WTC11 (cell line): ENCODE data around the gene PLXDC2. TPM values are rescaled to one million over a fixed set of nuclear protein-coding genes. Genes with fewer than 3 reads are reported as not detected.

Source experiments
- ATAC-seq: fragments of 200-7000 bp; cut with Tn5 transposase; 2 replicates; pipeline ENCODE4 v1.10.0; 2021; ENCODE audit warnings: mild to moderate bottlenecking, moderate library complexity
- CTCF ChIA-PET: fragments of 300-600 bp; sonication (Branson Sonifier 250); formaldehyde crosslinking; loops from one replicate; lab custom pipeline; 2021; ENCODE audit warnings: antibody characterized with exemption; lab: Charles Lee
- POLR2A ChIA-PET: fragments of 350-600 bp; sonication (Branson Sonifier 250); formaldehyde crosslinking; loops from one replicate; lab custom pipeline; 2021; ENCODE audit warnings: antibody characterized with exemption; lab: Charles Lee
- DNase-seq: peaks from one replicate; pipeline ENCODE4 v3.0.0; 2021; ENCODE audit warnings: low spot score
- H3K27ac Mint-ChIP-seq: 2 replicates; pipeline ENCODE4 v1.8.0; 2021; ENCODE audit warnings: mixed read lengths
- H3K27me3 Mint-ChIP-seq: 2 replicates; pipeline ENCODE4 v1.8.0; 2021; ENCODE audit warnings: low read depth, mild to moderate bottlenecking, moderate library complexity, mixed read lengths
- H3K36me3 Mint-ChIP-seq: 2 replicates; pipeline ENCODE4 v1.8.0; 2021; ENCODE audit warnings: mixed read lengths
- H3K4me1 Mint-ChIP-seq: 2 replicates; pipeline ENCODE4 v1.8.0; 2022; ENCODE audit warnings: mixed read lengths
- H3K4me3 Mint-ChIP-seq: 2 replicates; pipeline ENCODE4 v1.8.0; 2021; ENCODE audit warnings: mild to moderate bottlenecking, moderate library complexity, mixed read lengths
- H3K9me3 Mint-ChIP-seq: 2 replicates; pipeline ENCODE4 v1.8.0; 2021; ENCODE audit warnings: mixed read lengths
- ATF6 ChIP-seq: sonication (generic); formaldehyde crosslinking; IDR thresholded peaks from 2 replicates; pipeline ENCODE4 v1.8.1; 2023; ENCODE audit warnings: mild to moderate bottlenecking, missing genetic modification reagents
- CREM ChIP-seq: sonication (generic); formaldehyde crosslinking; IDR thresholded peaks from 2 replicates; pipeline ENCODE4 v1.8.1; 2022; ENCODE audit warnings: mild to moderate bottlenecking, missing genetic modification reagents, moderate library complexity
- ESRRA ChIP-seq: sonication (generic); formaldehyde crosslinking; IDR thresholded peaks from 2 replicates; pipeline ENCODE4 v1.8.1; 2022; ENCODE audit warnings: mild to moderate bottlenecking, missing genetic modification reagents, borderline replicate concordance
- FOXJ3 ChIP-seq: sonication (generic); formaldehyde crosslinking; IDR thresholded peaks from 2 replicates; pipeline ENCODE4 v1.9.0; 2021; ENCODE audit warnings: missing genetic modification reagents, mild to moderate bottlenecking, borderline replicate concordance
- FOXP1 ChIP-seq: sonication (generic); formaldehyde crosslinking; IDR thresholded peaks from 2 replicates; pipeline ENCODE4 v1.8.0; 2022; ENCODE audit warnings: missing genetic modification reagents, mild to moderate bottlenecking, moderate library complexity, borderline replicate concordance
- GRHL2 ChIP-seq: fragments of 250-450 bp; sonication (Bioruptor Pico); IDR thresholded peaks from 2 replicates; pipeline ENCODE4 v1.8.0; 2022; ENCODE audit warnings: mild to moderate bottlenecking, moderate library complexity; ENCODE audit not compliant: insufficient replicate concordance, severe bottlenecking
- MXD4 ChIP-seq: fragments of 250-450 bp; sonication (Bioruptor Pico); IDR thresholded peaks from 2 replicates; pipeline ENCODE4 v1.8.0; 2021; ENCODE audit warnings: mild to moderate bottlenecking, moderate library complexity, borderline replicate concordance
- SMAD3 ChIP-seq: sonication (generic); formaldehyde crosslinking; IDR thresholded peaks from 2 replicates; pipeline ENCODE4 v1.8.0; 2022; ENCODE audit warnings: missing genetic modification reagents, mild to moderate bottlenecking, borderline replicate concordance
- SP1 ChIP-seq: sonication (generic); formaldehyde crosslinking; conservative IDR thresholded peaks from 2 replicates; pipeline ENCODE4 v1.8.1; 2022; ENCODE audit warnings: missing genetic modification reagents
- ZNF219 ChIP-seq: sonication (generic); formaldehyde crosslinking; IDR thresholded peaks from 2 replicates; pipeline ENCODE4 v1.8.0; 2023; ENCODE audit warnings: missing genetic modification reagents, mild to moderate bottlenecking, borderline replicate concordance
- ZNF423 ChIP-seq: fragments of 250-450 bp; sonication (Bioruptor Pico); IDR thresholded peaks from 2 replicates; pipeline ENCODE4 v2.1.2; 2022; ENCODE audit warnings: mild to moderate bottlenecking, moderate library complexity
- ZSCAN18 ChIP-seq: fragments of 250-450 bp; sonication (Bioruptor Pico); IDR thresholded peaks from 2 replicates; pipeline ENCODE4 v2.1.2; 2022; ENCODE audit warnings: mild to moderate bottlenecking, moderate library complexity
- total RNA-seq: library from RNA; stranded (reverse); gene quantifications from 3 replicates; pipeline ENCODE4 v1.2.3, GENCODE V29; 2021
- TF ChIP-seq, protein P1 (sequence below): fragments of 250-450 bp; sonication (Bioruptor Pico); IDR thresholded peaks from 2 replicates; pipeline ENCODE4 v1.9.0; 2021; ENCODE audit warnings: mild to moderate bottlenecking
- TF ChIP-seq, protein P2 (sequence below): sonication (generic); formaldehyde crosslinking; IDR thresholded peaks from 2 replicates; pipeline ENCODE4 v1.8.0; 2022; ENCODE audit warnings: mild to moderate bottlenecking, missing genetic modification reagents
- TF ChIP-seq, protein P3 (sequence below): sonication (generic); formaldehyde crosslinking; conservative IDR thresholded peaks from 2 replicates; pipeline ENCODE4 v1.8.1; 2022; ENCODE audit warnings: mild to moderate bottlenecking, missing genetic modification reagents
- TF ChIP-seq, protein P4 (sequence below): sonication (generic); formaldehyde crosslinking; IDR thresholded peaks from 2 replicates; pipeline ENCODE4 v1.8.0; 2022; ENCODE audit warnings: mild to moderate bottlenecking, missing genetic modification reagents
- TF ChIP-seq, protein P5 (sequence below): fragments of 200-600 bp; IDR thresholded peaks from 2 replicates; pipeline ENCODE4 v1.8.0; 2022; ENCODE audit warnings: antibody characterized with exemption

Gene PLXDC2
- total RNA-seq, 1 experiment from 2014 or later, result 31.7 TPM

DNA sequence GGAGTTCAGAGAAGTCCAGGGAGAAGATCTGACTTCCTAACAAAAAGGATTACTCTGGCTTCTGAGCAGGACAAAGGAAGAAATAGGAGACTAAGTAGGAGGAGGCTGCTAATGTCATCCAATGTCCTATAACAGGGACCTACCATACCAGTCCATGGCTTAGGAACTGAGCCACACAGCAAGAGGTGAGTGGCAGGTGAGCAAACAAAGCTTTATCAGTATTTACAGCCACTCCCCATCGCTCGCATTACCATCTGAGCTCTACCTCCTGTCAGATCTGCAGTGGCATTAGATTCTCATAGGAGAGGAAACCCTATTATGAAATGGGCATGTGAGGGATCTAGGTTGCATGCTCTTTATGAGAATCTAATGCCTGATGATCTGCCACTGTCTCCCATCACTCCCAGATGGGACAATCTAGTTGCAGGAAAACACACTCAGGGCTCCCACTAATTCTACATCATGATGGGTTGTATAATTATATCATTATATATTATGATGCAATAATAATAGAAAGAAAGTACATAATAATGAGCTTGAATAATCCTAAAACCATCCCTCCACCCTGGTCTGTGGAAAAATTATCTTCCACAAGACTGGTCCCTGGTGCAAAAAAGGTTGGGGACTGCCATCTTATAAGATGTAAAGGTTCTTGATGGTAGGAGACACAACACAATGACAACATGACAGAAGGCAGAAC, 487.4 kb downstream of the PLXDC2 start (continued):
- TF ChIP-seq, protein P1, sequence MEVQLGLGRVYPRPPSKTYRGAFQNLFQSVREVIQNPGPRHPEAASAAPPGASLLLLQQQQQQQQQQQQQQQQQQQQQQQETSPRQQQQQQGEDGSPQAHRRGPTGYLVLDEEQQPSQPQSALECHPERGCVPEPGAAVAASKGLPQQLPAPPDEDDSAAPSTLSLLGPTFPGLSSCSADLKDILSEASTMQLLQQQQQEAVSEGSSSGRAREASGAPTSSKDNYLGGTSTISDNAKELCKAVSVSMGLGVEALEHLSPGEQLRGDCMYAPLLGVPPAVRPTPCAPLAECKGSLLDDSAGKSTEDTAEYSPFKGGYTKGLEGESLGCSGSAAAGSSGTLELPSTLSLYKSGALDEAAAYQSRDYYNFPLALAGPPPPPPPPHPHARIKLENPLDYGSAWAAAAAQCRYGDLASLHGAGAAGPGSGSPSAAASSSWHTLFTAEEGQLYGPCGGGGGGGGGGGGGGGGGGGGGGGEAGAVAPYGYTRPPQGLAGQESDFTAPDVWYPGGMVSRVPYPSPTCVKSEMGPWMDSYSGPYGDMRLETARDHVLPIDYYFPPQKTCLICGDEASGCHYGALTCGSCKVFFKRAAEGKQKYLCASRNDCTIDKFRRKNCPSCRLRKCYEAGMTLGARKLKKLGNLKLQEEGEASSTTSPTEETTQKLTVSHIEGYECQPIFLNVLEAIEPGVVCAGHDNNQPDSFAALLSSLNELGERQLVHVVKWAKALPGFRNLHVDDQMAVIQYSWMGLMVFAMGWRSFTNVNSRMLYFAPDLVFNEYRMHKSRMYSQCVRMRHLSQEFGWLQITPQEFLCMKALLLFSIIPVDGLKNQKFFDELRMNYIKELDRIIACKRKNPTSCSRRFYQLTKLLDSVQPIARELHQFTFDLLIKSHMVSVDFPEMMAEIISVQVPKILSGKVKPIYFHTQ, result no peak
- no peak for TF ChIP-seq ZSCAN18 (CRISPR knock-in tag)
- TF ChIP-seq FOXJ3 (CRISPR knock-in tag), result no peak

GRCh38 chr10:20313665-20314064, 497.4 kb downstream of the PLXDC2 start:
- Mint-ChIP-seq H3K27ac (no peak overlapping the region), H3K9me3 (peaks cover 59% of the 10 kb centered on the region), H3K36me3 (peaks cover 40% of the 10 kb centered on the region), H3K27me3 (peaks cover 5% of the 10 kb centered on the region; the same call in 1 of the 2 replicates), H3K4me1 (peaks cover 19% of the 10 kb centered on the region), H3K4me3 (no peak overlapping the region)
- ChIA-PET CTCF (no interaction called here), POLR2A (no interaction called here)
- no peak for ATAC-seq
- TF ChIP-seq, protein P2, sequence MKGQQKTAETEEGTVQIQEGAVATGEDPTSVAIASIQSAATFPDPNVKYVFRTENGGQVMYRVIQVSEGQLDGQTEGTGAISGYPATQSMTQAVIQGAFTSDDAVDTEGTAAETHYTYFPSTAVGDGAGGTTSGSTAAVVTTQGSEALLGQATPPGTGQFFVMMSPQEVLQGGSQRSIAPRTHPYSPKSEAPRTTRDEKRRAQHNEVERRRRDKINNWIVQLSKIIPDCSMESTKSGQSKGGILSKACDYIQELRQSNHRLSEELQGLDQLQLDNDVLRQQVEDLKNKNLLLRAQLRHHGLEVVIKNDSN (CRISPR knock-in tag), result no peak
- TF ChIP-seq FOXP1 (CRISPR knock-in tag) (no peak), FOXJ3 (CRISPR knock-in tag) (no peak), SMAD3 (CRISPR knock-in tag) (no peak), GRHL2 (CRISPR knock-in tag) (no peak), SP1 (CRISPR knock-in tag) (no peak), MXD4 (no peak)
- TF ChIP-seq, protein P1, result no peak
- no peak for DNase-seq

DNA sequence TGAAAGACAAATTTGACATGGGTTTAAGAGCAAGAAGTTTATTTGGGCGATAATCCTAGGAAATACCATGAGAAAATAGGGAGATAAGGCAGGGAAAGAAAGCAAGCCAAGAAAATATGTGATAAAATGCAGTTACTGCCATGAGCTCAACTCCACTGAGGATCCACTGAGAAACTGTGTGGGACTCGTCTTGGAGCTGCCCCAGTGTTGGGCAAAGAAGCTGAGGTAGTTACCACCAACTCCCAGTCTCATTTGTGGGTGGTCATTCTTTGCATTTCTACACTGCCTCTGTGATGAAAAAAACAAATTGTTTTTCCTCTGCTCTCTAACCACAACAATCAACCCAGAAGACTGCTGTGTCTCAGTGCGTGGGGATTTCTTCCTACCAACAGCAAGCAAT, 498.2 kb downstream of the PLXDC2 start:
- Mint-ChIP-seq H3K27ac (no peak overlapping the region), H3K4me1 (peaks cover 25% of the 10 kb centered on the region), H3K36me3 (peaks cover 38% of the 10 kb centered on the region), H3K9me3 (peaks cover 54% of the 10 kb centered on the region), H3K27me3 (peaks cover 5% of the 10 kb centered on the region; the same call in 1 of the 2 replicates), H3K4me3 (no peak overlapping the region)
- CTCF ChIA-PET, result no interaction called here
- ATAC-seq (no peak), DNase-seq (no peak)
- POLR2A ChIA-PET, result no interaction called here
- TF ChIP-seq, protein P3, sequence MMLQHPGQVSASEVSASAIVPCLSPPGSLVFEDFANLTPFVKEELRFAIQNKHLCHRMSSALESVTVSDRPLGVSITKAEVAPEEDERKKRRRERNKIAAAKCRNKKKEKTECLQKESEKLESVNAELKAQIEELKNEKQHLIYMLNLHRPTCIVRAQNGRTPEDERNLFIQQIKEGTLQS (CRISPR knock-in tag), result no peak
- TF ChIP-seq ESRRA (CRISPR knock-in tag), result no peak
- no peak for TF ChIP-seq CREM (CRISPR knock-in tag)
- no peak for TF ChIP-seq ZNF423 (CRISPR knock-in tag)
- TF ChIP-seq ZNF219 (CRISPR knock-in tag), result no peak
- no peak for TF ChIP-seq ATF6 (CRISPR knock-in tag)
- TF ChIP-seq, protein P4, sequence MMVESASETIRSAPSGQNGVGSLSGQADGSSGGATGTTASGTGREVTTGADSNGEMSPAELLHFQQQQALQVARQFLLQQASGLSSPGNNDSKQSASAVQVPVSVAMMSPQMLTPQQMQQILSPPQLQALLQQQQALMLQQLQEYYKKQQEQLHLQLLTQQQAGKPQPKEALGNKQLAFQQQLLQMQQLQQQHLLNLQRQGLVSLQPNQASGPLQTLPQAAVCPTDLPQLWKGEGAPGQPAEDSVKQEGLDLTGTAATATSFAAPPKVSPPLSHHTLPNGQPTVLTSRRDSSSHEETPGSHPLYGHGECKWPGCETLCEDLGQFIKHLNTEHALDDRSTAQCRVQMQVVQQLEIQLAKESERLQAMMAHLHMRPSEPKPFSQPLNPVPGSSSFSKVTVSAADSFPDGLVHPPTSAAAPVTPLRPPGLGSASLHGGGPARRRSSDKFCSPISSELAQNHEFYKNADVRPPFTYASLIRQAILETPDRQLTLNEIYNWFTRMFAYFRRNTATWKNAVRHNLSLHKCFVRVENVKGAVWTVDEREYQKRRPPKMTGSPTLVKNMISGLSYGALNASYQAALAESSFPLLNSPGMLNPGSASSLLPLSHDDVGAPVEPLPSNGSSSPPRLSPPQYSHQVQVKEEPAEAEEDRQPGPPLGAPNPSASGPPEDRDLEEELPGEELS (CRISPR knock-in tag), result no peak
- TF ChIP-seq, protein P5, sequence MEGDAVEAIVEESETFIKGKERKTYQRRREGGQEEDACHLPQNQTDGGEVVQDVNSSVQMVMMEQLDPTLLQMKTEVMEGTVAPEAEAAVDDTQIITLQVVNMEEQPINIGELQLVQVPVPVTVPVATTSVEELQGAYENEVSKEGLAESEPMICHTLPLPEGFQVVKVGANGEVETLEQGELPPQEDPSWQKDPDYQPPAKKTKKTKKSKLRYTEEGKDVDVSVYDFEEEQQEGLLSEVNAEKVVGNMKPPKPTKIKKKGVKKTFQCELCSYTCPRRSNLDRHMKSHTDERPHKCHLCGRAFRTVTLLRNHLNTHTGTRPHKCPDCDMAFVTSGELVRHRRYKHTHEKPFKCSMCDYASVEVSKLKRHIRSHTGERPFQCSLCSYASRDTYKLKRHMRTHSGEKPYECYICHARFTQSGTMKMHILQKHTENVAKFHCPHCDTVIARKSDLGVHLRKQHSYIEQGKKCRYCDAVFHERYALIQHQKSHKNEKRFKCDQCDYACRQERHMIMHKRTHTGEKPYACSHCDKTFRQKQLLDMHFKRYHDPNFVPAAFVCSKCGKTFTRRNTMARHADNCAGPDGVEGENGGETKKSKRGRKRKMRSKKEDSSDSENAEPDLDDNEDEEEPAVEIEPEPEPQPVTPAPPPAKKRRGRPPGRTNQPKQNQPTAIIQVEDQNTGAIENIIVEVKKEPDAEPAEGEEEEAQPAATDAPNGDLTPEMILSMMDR, result no peak
